Measurements from ENCODE around the gene NRTN. TPM values are rescaled to one million over a fixed set of nuclear protein-coding genes. Genes with fewer than 3 reads are reported as not detected.
A peak's percentile ranks its signal among the peaks of the same experiment; 100 is the strongest.
"Not testable (repeated sequence)": the region's sequence is repeated elsewhere in the genome, so short reads cannot be mapped to it uniquely, and the experiment has no call there.

NRTN gene
- total RNA-seq, 1 experiment from 2014 or later: 17.6 TPM

DNA sequence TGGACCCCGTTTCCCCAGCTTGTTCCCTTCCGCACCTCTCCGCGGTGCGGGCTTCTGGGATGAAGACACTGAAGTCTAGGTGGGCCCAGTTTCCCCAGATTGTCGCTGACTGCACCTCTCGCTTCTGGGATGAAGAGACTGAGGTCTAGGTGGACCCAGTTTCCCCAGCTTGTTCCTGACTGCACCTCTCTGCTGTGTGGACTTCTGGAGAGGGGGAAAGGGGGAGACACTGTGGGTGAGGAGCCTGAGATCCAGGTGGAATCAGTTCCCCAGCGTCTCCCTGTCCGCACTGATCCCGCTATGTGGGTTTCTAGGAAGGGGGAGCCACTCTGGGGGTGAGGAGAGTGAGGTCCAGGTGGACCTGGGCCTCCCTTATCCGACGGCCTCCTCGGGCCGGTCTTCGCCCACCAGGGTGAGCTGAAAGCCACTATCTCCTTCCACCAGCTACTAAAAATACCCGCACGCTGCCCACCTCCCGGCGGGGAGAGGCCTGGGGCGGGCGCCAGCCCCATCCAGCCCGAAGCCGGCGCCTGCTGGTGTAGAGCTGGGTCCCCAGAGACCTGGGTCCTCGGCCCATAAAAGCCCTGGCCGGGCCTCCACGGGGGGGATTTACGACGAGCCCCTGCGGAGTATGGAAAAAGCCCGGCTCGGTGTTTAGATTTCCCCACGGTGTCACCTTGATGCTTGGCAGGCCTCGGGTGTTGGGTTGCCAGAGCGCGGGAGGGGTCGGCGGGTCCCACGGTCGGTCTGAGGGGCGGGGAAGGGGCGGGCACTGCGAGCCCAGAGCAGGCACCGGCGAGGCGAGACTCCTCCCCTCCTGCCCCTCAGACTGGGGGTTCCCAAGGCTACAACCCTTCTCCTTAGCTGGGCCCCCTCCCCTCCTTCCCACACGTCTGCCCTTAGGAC is 24.0 kb downstream of the NRTN start:
- DNase-seq (ENCODE audit: low read depth in 1 of 2, low spot score in 2 of 2): no peak

DNA sequence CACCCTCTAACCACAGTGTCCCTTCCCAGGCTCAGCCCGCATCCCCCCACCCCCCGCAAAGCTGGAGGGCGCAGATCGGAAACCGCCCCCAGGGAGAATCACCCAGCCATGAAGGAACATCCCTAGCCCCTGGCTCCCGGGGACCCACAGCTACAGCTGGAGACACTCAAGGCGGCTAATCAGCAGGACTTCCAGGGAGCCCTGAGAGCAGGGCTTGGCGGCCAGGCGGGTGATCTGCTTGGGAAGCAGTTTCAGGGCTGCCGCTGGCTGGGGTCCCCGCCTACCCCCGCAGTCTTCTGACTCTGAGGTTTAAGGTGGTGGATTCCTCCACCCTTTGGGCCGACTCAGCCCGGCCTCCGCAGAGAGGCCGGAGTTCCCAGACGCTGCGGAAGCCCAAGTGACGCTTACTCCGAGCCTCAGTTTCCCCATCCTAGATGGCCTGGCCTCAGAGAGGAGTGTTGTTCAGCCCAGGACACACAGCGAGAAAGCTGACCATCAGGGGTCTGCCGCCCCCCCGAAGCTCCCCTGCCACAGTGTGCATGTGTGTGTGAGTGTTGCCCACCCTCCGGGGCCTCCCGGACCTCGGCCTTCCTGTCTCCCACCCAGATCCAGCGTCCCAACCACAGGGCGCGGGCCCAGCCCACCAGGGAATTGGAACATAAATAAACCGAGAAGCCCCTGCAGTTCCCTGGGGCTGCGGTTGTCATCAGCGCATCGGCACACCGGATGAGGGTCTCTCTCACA is 24.9 kb downstream of the NRTN start:
- H3K4me1 ChIP-seq (replicated peaks): peaks cover 8% of the 10 kb centered on the region
- DNase-seq (ENCODE audit: low read depth in 1 of 2, low spot score in 2 of 2): no peak
- no peaks in the 10 kb centered on the region for H3K27me3 ChIP-seq (replicated peaks)
- no peak overlapping the region for H3K4me3 ChIP-seq
- H3K36me3 ChIP-seq: no peaks in the 10 kb centered on the region
- H3K27ac ChIP-seq: no peak overlapping the region
- no peaks in the 10 kb centered on the region for H3K9me3 ChIP-seq (replicated peaks)

More for the DNA sequence above, 24.0 kb downstream of the NRTN start:
- H3K4me1 ChIP-seq (replicated peaks): peaks cover 8% of the 10 kb centered on the region
- no peaks in the 10 kb centered on the region for H3K9me3 ChIP-seq (replicated peaks)
- no peaks in the 10 kb centered on the region for H3K36me3 ChIP-seq
- no peaks in the 10 kb centered on the region for H3K27me3 ChIP-seq (replicated peaks)
- no peak overlapping the region for H3K27ac ChIP-seq
- peak overlapping the region; percentile 38 for H3K4me3 ChIP-seq

DNA sequence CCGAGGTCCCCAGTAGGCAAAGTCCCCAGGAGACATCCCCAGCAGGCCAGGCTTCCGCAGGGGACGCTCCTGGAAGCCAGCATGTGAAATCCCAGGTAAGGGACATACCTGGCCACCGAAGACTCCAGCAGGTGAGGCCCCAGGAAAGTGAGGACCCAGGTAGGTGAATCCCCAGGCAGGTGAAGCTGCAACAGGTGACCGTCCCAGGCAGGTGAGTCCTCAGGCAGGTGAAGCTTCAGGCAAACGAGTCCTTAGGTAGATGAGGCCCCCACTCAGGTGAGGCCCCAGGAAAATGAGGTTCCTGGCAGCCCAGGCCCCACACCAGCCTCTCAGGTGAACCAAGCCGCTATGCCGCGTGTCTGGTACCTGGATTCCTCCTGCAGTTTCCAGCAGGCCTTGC is 26.3 kb downstream of the NRTN start:
- Histone ChIP-seq H3K27ac (no peak overlapping the region), H3K27me3 (replicated peaks) (no peaks in the 10 kb centered on the region), H3K4me1 (replicated peaks) (peaks cover 8% of the 10 kb centered on the region), H3K4me3 (no peak overlapping the region), H3K36me3 (no peaks in the 10 kb centered on the region), H3K9me3 (replicated peaks) (no peaks in the 10 kb centered on the region)
- DNase-seq (ENCODE audit: low read depth in 1 of 2, low spot score in 2 of 2): no peak

DNA sequence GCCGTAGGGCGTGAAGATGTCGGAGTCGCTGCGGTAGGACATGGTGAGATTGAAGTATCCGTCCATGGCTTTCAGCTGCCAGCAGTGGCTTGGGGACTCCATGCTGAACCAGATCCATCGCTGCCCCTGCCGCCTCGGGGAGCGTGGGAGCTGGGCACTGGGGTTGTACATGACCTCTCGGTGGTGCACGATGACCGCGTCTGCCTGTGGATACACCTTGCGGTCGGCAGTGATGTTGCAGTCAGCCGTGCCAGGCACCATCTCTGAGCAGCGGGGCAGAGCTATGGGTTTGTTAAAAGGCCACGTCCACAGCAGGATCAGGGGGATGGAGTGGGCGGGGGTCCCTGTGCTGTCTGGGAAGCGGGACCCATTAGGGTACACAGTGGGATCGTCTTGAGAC is 27.2 kb downstream of the NRTN start:
- Histone ChIP-seq H3K36me3 (no peaks in the 10 kb centered on the region), H3K4me3 (no peak overlapping the region), H3K9me3 (replicated peaks) (no peaks in the 10 kb centered on the region), H3K4me1 (replicated peaks) (peaks cover 8% of the 10 kb centered on the region), H3K27me3 (replicated peaks) (no peaks in the 10 kb centered on the region), H3K27ac (no peak overlapping the region)
- DNase-seq (ENCODE audit: low read depth in 1 of 2, low spot score in 2 of 2): no peak

DNA sequence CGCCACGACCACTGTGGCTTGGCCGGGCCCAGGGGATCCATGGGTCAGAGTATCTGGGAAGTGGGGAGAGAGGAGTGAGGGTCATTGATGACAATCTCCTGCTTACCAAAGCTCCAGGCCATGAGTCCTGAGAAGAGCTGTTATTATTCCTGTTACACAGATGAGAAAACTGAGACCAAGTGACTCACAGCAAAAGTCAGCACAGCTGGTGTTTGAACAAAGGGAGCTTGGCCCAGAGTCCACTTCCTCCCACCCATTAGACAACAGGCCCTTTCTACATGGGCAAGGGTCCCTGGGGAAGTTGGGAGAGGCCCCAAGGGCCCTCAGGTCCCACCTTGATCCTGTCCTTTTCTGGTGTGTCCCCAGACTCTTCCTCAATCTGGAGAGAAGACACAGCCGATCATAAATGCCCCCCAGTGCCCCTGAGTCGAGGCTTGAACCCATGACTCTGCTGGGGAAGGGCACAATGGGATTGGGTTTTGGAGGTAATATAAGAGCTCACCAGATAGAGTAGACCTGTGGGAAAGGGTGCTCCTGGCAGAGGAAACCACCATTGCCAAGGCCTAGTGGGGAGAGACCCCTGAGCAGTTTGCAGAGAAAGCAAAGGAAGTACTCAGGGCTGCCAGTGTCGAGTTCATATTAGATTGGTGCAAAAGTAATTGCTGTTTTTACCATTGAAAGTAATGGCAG is 27.8 kb downstream of the NRTN start:
- no peak for DNase-seq (ENCODE audit: low read depth in 1 of 2, low spot score in 2 of 2)
- H3K27ac ChIP-seq: no peak overlapping the region
- H3K9me3 ChIP-seq (replicated peaks): no peaks in the 10 kb centered on the region
- H3K4me3 ChIP-seq: no peak overlapping the region
- peaks cover 8% of the 10 kb centered on the region for H3K4me1 ChIP-seq (replicated peaks)
- H3K36me3 ChIP-seq: no peaks in the 10 kb centered on the region
- no peaks in the 10 kb centered on the region for H3K27me3 ChIP-seq (replicated peaks)

DNA sequence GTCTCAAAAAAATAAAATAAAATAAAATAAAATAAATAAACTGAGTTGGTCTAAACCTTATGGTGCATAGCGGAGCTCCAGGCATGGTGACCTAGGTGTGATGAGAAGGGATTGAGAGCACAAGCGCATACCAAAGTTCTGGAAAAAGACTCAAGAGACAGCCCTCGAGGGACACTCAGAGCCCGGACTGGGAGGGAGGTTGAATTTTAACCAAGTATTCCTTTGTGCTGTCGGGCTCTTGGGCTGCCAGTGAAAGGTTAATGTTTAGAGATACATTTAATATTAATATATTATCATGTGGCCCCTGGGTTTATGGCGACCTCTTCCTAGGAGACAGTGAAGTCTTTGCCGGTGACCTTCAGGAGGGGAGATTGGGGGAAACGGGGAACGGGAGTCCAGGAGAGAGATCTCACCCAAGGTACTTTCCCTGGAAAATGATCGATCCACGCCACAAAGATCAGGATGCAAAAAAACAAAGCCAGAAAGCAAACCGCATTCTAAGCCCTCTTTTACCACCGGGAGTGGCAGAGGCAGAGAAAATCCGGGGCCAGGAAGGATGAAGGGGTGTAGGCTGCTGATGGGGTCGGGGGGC is 33.0 kb downstream of the NRTN start:
- no peak overlapping the region for H3K27ac ChIP-seq
- H3K36me3 ChIP-seq: no peaks in the 10 kb centered on the region
- H3K9me3 ChIP-seq (replicated peaks): no peaks in the 10 kb centered on the region
- no peak for DNase-seq (ENCODE audit: low read depth in 1 of 2, low spot score in 2 of 2)
- H3K27me3 ChIP-seq (replicated peaks): no peaks in the 10 kb centered on the region
- H3K4me1 ChIP-seq (replicated peaks): no peaks in the 10 kb centered on the region
- H3K4me3 ChIP-seq: no peak overlapping the region

DNA sequence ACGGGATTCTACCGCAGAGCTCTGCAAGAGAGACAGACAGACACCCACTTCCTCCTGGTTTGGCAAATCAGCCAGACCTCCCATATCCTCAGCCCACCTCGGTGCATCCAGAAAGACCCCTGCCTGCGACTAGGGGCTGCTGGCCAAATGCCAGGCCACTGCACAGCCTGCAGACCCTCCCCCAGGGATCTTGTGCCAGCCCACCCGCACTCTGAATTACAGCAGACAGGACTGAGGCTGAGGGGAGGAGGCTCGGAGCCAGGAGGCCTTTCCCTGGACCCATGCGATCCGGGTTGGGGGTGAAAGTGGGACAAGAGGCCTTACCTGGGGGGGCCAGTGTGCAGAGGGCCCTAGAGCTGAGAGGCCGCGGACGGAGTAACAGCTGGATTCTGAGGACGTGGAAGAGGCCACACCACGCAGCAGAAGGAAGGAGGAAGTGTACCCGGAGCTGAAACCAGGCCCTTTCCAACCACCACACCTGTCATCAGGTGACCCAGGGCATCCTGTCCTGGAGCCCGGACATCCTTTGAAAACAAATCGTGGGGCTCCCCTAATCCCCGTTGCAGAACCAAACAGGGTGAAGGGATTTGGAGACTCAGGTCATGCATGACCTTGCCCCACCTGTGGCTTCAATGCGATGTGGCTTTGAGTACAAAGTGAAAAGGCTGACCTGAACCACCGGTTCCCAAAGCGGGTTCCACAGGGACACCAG is 33.6 kb downstream of the NRTN start:
- no peak overlapping the region for H3K27ac ChIP-seq
- no peak overlapping the region for H3K4me3 ChIP-seq
- H3K27me3 ChIP-seq (replicated peaks): no peaks in the 10 kb centered on the region
- no peaks in the 10 kb centered on the region for H3K9me3 ChIP-seq (replicated peaks)
- H3K36me3 ChIP-seq: no peaks in the 10 kb centered on the region
- no peak for DNase-seq (ENCODE audit: low read depth in 1 of 2, low spot score in 2 of 2)
- no peaks in the 10 kb centered on the region for H3K4me1 ChIP-seq (replicated peaks)

DNA sequence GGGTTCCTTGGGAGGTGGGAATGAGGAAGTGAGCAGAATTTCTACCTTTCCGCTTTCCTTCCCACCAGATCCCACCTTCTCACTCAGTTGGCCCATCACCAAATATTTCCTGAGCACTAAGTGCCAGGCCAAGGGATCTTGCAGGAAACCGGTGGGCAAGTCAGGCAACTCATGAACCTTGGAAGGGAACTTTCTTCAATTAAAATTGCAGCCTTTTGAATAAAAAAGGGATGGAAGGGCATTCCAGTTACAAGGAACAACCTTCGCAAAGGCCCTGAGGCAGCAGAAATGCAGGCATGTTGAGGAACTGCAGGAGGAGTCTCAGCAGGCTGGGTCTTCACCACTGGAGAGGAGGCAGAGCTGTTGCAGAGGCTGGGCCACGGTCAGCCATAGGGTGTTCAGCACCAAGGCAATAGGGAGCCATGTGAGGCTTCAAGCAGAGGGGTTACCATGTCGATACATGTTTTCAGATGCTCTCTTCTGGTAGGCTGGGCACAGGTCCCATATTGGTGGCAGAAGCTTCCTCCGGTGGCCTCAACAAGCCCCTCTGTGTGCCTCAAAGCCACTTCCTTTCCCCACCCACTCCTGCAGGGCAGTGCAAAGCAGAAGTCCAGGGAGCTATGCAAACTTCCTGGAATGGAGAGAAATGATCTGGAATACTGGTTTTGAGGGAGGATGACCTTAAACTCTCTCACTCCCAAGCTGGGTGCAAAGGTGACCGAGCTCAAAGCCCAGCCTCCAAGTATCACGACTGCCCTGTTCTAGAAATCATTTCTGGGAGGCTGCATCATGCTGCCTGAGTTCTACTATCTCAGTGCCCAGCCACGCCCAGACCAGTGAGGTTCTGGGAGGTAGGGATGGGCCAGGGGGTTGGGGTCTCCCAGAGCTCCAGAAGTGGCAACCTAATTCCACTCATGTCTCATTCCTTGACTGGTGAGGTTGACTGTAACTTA is 34.5 kb downstream of the NRTN start, which contains the start of gene FUT6:
Gene FUT6, minus strand, starts transcription at position 638 of the 953 bp plus-strand sequence. CDS start 7,135 bp downstream, outside the sequence.
- Histone ChIP-seq H3K36me3 (no peaks in the 10 kb centered on the region), H3K27ac (no peak within 1 kb of the TSS), H3K4me3 (no peak within 1 kb of the TSS), H3K4me1 (replicated peaks) (no peaks in the 10 kb centered on the region), H3K9me3 (replicated peaks) (no peaks in the 10 kb centered on the region), H3K27me3 (replicated peaks) (no peaks in the 10 kb centered on the region)
- no peak for DNase-seq (ENCODE audit: low read depth in 1 of 2, low spot score in 2 of 2)

DNA sequence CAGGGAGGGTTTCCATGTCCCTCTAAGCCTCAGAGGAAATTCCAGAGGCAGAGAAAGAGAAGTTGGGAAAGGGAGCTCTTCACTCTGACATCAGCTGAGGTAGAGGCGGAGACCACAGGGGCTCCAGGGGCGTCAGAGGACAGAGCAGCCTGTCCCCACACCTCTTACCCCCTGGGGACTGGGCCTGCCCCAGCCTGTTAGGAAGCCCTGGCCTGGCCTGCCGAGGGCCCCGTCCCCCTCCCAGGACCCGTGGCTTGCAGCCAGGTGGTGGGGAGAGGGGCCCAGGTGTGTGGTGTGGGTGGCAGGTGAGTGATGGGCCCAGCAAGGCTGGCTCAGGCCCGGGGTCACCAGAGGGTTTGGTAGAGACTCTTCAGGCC is 36.9 kb downstream of the NRTN start:
- not testable (repeated sequence) for H3K27me3 ChIP-seq (replicated peaks); H3K9me3 ChIP-seq (replicated peaks); H3K36me3 ChIP-seq; H3K27ac ChIP-seq; H3K4me1 ChIP-seq (replicated peaks); DNase-seq (ENCODE audit: low read depth in 1 of 2, low spot score in 2 of 2); H3K4me3 ChIP-seq

DNA sequence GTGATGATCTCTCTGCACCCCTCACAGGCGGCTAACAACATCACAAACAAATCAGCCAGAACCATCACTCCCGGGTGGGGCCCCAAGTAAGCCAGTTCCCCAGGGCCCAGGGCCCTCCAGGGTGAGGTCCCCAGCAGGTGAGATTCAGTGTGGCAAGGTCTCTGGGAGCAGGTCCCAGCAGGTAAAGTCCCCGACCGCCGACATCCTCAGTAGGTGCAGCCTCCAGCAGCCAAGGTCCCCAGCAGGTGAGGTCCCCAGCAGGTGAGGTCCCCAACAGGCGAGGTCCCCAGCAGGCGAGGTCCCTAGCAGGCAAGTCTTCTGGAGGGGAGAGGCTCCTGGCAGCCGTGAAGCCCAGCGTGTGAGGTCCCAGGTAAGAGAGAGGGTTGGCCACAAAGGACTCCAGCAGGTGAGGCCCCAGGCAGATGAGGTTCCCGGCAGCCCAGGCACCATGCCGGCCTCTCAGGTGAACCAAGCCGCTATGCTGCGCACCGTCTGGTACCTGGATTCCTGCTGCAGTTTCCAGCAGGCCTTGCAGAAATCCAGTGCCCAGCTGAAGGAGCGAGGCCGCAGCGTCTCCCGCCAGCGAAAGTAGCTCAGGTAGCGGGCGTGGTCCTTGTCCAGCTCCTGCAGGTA is 38.5 kb downstream of the NRTN start:
- no peak for DNase-seq (ENCODE audit: low read depth in 1 of 2, low spot score in 2 of 2)
- no peak overlapping the region for H3K27ac ChIP-seq
- no peaks in the 10 kb centered on the region for H3K9me3 ChIP-seq (replicated peaks)
- no peak overlapping the region for H3K4me3 ChIP-seq
- H3K4me1 ChIP-seq (replicated peaks): no peaks in the 10 kb centered on the region
- no peaks in the 10 kb centered on the region for H3K36me3 ChIP-seq
- H3K27me3 ChIP-seq (replicated peaks): no peaks in the 10 kb centered on the region

DNA sequence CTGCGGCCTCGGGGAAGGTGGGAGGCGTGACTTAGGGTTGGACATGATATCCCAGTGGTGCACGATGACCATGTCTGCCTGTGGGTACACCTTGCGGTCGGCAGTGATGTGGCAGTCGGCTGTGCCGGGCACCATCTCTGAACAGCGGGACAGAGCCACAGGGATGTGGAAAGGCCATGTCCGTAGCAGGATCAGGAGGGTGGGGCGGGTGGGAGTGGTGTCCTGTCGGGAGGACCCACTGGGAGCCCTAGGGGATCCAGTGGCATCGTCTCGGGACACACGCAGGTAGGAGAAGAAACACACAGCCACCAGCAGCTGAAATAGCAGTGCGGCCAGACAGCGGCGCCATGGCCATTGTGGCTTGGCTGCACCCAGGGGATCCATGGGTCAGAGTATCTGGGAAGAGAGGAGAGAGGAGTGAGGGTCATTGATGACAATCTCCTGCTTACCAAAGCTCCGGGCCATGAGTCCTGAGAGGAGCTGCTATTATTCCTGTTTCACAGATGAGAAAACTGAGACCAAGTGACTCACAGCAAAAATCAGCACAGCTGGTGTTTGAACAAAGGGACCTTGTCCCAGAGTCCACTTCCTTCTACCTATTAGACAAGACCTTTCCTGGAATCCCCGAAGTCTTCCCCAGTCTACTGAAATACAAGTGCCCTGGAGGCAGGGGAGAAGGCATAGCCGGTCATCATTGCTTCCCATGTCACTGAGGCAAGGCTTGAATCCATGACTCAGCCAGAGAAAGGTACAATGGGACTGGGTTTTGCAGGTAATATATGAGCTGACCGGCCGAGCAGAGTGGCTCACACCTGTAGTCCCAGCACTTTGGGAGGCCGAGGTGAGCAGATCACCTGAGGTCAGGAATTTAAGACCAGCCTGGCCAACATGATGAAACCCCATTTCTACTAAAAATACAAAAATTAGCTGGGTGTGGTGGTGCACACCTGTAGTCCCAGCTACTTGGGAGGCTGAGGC is 39.9 kb downstream of the NRTN start:
- DNase-seq (ENCODE audit: low read depth in 1 of 2, low spot score in 2 of 2): no peak
- no peak overlapping the region for H3K27ac ChIP-seq
- no peaks in the 10 kb centered on the region for H3K9me3 ChIP-seq (replicated peaks)
- no peak overlapping the region for H3K4me3 ChIP-seq
- H3K27me3 ChIP-seq (replicated peaks): no peaks in the 10 kb centered on the region
- H3K36me3 ChIP-seq: no peaks in the 10 kb centered on the region
- H3K4me1 ChIP-seq (replicated peaks): no peaks in the 10 kb centered on the region

Measured in SJSA1 (cell line).